NCI-H1930 (cell line): ENCODE data around the gene BCAP31.
A peak's percentile ranks its signal among the peaks of the same experiment; 100 is the strongest.

Source experiments
- DNase-seq, 2 experiments: peaks; one replicate each; lab custom pipeline; 2025; lab: John Stamatoyannopoulos, UW

The BCAP31 gene

DNA sequence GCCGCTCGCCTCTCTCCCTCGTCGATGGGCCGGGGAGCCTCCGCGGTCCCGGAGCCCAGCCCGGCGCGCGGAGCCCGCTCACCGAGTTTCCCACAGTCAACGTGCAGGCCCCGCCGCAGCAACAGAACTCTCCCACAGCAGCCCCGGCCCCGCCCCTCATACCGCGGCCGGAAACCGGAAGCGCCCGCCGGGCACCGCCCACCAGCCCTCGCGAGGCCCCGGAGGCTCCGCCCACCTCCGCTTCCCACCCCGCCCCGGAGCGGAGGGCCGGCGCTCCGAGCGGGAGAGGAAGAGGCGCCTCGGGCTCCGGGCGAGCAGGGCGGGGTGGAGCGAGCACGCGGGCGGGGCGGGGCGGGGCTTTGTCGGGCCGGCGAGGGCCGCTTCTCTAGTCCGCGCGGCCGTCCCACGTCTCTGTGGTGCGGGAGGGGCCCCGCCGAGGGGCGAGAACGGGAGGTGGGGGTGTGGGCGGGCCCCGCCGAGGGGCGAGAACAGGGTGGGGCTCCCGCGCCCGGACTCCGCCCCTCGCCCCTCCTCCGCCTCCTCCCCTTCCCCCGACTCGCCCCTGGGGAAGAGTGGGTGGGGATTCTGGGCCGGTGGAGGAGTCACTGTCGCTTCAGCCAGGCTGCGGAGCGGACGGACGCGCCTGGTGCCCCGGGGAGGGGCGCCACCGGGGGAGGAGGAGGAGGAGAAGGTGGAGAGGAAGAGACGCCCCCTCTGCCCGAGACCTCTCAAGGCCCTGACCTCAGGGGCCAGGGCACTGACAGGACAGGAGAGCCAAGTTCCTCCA, at the start of gene BCAP31, which contains the start of gene ABCD1:
Gene BCAP31, minus strand, starts transcription at position 136 of the 787 bp plus-strand sequence. CDS start 1,143 bp downstream, outside the sequence.
Gene ABCD1, plus strand, starts transcription at position 605 of the 787 bp plus-strand sequence. CDS start 411 bp downstream, outside the sequence.
- peak; percentile 92 to 93 for DNase-seq

DNA sequence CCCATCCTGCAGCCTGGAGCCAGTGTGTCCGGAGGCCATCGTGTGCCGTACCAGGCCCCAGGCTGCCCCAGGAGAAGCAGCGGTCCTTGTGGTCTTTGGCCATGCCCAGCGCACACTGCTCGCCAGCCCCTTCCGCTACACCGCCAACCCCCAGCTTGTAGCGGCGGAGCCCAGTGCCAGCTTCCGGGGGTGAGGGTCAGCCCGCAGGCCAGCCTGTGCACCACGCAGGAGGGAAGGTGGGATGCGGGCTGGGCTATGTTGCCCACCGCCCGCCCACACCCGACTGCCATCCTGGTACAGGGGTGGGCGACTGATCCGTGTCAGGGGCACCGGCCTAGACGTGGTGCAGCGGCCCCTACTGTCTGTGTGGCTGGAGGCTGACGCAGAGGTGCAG, 49.0 kb upstream of the BCAP31 start:
- no peak for DNase-seq

DNA sequence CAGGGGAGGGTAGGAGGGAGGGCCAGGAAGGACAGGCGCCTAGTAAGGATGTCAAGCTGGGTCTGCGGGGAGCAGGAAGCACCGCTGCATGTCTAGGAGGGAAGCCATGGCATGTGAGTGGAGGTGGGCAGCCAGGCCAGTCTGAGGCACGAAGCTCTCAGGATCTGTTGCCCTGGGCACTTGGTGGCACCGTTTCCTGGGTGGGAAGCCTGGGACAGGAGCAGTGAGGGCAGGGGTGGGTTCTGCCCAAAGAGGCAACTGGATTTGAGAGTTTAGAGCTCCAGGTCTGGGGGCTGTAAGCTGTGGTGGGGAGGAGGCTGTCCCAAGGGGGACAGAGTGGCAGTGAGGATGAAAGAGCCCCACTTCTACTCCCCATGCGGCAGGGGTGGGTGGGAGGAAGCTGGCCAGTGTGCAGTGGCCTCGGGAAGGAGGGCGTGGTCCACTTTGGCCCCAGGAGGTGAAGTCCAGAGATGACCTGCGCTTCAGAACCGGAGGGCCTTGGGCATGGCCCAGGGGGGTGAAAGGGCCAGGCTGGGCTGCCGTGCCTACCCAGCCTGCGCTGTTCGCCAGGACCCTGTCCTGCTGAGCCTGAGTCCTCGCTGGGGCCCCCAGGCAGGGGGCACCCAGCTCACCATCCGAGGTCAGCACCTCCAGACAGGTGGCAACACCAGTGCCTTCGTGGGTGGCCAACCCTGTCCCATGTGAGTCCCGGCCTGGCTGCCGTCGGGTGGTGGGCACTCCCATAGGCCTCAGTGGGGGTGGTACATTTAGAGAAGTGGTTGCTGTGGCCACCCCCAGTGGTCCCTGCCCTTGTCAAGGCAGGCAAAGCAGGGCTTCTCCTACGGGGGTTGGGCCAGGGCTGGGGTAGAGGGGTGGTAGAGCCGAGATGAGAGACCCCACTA, 48.4 kb upstream of the BCAP31 start:
- no peak for DNase-seq

DNA sequence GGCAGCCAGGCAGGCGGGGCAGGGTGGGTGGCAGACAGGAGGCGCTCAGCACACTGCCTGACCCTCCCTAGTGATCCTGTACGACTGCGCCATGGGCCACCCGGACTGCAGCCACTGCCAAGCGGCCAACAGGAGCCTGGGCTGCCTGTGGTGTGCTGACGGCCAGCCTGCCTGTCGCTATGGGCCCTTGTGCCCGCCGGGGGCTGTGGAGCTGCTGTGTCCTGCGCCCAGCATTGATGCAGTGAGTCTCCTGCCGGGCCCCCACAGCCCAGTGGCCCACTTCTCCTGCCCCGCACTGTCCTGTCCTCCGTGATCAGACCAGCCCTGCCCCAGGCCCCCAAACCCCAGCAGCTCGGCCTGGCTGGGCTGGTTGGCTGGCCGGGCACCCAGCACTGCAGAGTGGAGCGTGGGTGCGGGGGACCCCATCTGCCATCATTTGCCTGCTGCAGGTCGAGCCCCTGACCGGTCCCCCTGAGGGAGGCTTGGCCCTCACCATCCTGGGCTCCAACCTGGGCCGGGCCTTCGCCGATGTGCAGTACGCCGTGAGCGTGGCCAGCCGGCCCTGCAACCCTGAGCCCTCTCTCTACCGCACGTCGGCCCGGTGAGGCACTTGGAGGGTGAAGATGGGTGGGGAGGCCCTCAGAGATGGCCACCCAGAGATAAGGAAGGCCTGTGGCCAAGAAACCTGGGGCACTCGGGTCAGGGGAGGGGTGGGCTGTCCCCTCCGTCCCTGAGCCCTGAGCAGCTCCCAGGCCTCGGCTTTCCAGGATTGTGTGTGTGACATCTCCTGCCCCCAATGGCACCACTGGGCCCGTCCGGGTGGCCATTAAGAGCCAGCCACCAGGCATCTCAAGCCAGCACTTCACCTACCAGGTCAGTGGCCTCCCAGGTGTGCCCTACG, 47.5 kb upstream of the BCAP31 start:
- DNase-seq = no peak

DNA sequence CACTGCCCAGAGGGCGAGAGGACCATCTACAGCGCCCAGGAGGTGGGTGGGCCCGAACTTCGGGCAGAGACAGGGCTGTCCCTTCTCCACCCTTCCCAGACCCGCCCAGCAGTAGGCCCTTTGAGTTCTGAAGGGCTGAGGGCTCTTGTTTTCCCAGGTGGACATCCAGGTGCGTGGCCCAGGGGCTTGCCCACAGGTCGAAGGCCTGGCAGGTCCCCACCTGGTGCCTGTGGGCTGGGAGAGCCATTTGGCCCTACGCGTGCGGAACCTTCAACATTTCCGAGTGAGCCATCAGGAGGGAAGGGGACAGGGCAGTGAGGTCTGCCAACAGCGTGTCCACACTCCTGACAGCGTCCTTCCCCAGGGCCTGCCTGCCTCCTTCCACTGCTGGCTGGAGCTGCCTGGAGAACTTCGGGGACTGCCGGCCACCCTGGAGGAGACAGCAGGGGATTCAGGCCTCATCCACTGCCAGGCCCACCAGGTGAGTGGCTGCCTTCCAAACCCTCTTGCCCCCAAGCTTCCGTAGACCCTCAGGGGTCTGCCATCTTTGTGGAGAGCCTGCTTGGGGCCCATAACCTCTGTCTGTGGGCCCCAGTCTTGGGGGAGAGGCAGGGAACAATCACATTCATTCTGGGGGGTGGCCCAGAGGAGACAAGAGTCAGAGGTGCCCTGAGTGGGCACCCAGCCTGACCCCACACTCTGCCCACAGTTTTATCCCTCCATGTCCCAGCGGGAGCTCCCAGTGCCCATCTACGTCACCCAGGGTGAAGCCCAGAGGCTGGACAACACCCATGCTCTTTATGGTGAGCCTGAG, 46.6 kb upstream of the BCAP31 start:
- DNase-seq = no peak

DNA sequence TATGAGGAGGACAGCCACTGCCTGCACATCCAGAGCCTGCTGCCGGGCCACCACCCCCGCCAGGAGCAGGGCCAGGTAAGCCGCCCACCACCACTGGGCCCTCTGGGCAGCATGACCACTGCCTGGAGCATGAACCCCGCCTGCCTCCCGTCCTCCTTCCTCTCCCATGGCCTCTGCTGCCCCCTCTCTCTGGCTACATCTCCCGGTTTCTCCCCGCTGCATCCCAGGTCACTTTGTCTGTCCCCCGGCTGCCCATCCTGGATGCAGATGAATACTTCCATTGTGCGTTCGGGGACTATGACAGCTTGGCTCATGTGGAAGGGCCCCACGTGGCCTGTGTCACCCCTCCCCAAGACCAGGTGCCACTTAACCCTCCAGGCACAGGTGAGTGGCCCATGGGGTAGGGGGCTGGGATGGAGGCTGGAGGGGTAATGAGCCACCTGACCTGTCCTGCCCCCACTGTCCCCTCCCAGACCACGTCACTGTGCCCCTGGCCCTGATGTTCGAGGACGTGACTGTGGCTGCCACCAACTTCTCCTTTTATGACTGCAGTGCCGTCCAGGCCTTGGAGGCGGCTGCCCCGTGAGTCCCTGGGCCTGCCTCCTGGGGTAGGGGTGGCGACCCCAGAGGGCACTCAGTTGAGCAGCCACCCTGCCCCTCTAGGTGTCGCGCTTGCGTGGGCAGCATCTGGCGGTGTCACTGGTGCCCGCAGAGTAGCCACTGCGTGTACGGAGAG, 45.8 kb upstream of the BCAP31 start:
- DNase-seq = no peak

DNA sequence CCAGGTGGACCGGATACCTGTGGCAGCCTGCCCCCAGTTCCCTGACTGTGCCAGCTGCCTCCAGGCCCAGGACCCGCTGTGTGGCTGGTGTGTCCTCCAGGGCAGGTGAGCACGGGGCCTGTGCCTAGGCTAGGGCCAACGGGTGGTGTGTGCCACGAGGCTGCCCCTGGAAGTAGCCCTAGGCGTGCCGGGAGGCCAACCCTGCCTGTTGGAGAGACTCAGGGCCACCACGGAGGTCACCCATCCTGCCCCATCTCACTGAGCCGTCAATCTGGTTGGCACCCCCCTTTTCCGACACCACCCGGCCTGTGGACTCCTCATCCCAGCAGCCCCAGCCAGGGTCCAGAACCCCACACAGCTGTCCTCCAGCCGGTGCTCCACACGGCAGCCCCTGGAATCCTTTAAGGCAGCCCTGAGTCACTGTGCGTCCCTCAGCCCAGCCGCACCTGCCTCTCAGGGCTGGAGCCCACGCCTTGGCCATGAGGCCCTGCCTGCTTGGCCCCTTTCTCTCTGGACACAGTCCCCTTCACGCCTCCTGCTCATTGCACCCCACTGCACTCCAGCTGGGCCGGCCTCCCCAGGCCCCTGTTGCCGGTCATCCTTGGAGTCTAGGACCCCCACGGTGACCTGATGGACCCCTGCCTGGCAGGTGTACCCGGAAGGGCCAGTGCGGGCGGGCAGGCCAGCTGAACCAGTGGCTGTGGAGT, 45.1 kb upstream of the BCAP31 start:
- DNase-seq = no peak

DNA sequence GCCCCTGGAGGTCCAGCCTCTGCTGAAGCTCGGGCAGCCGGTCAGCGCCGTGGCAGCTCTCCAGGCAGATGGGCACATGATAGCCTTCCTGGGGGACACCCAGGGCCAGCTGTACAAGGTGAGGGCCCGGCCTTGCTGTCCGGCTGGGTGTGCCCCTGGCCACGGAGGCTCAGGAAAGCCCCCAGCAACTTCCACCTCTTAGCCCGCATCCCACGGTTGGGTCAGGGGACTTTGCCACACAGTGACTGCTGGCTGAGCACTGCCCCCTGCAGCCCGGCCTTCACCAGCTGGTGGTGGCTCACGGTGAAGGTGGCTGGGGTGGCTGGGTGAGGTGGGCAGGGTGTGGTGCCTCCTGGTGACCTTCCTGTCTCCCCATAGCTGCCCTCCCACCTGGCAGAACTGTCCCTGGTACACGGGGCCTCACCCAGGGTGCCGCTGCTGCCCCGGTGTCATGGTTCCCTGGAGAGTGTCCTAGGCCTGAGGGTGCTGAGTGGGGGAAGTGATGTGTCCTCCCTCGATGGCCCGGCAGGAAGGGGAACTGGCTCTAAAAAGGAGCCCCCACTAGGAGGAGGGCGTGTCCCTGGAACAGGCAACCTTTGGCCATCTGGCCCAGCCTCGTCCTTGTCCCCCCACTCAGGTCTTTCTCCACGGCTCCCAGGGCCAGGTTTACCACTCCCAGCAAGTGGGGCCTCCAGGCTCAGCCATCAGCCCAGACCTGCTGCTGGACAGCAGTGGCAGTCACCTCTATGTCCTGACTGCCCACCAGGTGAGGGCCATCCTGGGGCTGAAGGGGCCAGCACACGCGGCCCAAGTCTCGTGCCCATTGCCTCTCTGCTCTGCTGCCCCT, 44.3 kb upstream of the BCAP31 start:
- no peak for DNase-seq

DNA sequence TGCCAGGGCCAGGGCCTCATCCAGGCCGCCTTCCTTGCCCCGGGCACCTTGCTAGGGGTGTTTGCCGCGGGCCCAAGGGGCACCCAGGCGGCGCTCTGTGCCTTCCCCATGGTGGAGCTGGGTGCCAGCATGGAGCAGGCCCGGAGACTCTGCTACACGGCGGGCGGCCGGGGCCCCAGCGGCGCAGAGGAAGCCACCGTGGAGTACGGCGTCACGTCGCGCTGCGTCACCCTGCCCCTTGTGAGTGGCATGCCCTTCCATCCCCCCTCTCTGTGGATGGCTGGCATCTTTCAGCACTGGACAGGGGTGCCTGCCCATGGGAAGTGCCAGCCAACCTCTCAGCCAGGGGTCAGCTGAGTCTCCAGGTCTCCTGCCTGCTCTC, 43.5 kb upstream of the BCAP31 start:
- no peak for DNase-seq

DNA sequence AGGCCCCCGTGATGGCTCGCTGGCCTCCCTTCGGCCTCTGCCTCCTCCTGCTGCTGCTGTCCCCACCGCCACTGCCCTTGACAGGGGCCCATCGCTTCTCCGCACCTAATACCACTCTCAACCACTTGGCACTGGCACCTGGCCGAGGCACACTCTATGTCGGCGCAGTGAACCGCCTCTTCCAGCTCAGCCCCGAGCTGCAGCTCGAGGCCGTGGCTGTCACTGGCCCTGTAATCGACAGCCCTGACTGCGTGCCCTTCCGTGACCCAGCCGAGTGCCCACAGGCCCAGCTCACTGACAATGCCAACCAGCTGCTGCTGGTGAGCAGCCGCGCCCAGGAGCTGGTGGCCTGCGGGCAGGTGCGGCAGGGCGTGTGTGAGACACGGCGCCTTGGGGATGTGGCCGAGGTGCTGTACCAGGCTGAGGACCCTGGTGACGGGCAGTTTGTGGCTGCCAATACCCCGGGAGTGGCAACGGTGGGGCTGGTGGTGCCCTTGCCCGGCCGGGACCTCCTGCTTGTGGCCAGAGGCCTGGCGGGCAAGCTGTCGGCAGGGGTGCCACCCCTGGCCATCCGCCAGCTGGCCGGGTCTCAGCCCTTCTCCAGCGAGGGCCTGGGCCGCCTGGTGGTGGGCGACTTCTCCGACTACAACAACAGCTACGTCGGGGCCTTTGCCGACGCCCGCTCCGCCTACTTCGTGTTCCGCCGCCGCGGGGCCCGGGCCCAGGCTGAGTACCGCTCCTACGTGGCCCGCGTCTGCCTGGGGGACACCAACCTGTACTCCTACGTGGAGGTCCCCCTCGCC, 42.9 kb upstream of the BCAP31 start:
- DNase-seq = no peak

DNA sequence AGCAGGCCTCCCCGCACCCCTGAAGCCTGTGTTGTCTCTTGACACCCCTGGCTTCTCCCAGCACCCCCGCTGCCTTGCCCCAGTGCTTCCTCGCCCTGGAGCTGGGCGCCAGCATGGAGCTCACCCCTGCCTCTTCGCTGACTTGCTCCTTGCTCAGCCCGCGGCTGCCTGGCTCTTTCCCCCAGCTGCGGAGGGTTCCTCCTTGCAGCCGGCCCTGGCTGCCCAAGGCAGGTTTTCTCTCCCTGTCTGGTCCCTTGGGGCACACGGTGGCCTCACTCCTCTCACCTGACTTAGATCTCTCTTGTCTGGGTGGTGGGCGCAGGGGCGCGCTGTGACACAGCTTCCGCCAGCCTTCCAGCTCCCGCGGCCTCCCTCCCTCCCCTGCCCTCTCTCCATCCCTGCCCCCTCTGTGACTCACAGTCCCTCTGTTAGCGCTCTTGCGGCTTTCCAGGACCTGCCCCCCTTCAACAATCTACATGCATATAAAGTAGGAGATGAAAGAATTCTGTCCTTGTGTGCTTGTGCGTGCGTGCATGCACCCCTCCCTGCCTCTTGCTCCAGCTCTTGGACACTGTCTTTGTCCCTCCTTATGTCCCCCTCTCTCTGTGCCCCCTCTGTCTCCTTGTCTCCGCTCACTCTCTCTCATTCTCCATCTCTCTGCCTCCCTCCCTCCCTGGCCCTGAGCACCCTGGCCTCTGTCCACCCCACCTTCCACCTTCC, 42.1 kb upstream of the BCAP31 start:
- DNase-seq = no peak

DNA sequence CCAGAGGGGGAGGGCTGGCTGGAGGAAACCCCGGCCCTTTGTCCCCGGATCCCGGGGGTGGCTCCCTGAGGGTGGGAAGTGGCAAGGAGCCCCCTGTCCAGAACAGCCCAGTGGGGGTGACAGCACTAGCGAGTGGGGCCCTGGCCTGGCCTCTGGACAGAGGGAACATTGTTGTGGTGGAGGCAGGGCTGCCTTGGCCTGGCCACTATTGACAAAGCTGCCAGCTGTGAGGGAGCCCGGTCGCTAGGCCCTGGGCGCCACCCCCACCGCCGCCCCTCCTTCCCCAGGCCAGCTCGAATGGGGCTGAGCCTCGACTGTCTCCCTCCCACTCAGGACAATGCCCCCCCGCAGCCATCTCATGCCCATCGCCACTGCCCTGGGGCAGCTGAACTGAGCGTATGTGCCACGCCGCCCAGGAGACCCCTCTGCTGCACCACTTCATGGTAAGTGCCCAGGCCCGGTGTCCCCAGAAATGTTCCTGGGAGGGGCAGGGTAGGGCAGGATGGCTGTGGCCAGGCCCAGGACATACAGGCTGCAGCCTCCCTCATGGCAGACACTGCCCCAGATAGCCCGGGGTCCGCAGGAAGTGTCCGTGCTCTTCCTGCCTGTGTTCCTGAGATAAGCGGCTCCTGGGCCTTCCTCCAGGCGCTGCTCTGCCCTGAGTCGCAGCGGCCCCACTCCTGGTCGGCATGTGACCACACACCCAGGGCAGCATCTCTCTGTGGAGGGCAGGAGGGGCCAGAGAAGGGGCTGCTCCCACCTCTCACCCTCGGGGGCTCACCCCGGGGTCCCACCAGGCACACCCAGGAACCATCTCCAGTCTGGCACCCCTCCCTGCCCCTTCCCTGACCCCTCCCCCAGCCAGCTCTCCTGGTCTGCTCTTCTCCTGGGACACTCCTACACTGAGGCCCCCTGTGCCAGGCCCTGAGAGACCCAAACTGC, 41.2 kb upstream of the BCAP31 start:
- DNase-seq = no peak

DNA sequence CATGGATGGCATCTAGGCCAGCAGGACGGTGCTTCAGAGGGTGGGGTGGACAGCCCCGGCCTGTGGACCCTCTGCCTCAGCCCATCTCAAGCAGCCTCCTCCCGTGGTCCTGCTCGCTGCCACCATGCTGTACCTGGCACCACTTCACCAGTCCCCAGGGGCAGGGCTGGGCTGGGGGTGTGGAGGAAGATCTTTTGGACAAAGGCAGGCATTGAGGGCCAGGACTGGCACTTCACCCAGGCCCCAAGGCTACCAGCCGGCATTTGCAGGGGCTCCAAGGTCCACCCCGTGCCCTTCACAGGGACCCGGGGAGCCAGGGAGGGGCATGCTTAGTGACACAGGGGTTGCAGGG, 40.6 kb upstream of the BCAP31 start:
- no peak for DNase-seq

DNA sequence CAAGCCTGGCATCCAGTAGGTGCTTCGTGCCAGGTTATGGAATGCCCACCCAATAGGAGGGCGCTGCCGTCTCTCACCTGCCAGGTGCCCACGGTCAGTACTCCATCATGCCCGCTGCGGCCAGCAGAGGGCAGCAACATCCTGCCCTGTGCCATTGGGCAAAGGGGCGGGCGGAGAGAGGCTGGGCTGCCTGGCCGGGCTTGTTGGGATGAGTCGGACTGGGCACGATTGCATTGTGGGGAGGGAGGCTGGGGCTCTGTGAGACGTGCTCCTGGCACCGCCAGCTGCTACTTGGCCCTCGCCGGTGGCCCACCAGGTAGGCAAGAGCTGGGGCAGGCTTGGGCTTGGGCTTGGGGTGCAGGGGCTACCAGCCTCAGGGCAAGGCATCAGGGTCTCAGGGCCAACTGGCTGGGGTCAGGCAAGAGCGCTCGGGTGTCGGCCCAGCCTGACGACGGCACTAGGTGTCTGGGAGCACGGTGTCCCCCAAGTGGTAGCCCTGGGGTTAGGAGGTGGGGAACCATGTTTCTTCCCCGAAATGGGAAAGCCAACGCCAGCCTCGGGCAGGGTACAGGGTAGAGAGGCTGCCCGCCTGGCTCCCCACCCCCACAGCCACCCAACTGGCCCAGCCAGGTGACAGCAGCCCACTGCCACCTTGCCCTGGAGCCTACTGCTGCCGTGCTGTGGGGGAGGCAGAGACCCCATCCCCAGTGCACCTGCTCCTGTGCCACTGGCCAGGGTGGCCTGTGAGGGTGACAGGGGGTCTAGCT, 40.0 kb upstream of the BCAP31 start, which contains the start of gene PLXNB3:
Gene PLXNB3, plus strand, starts transcription at position 261 of the 767 bp plus-strand sequence. CDS start 1,287 bp downstream, outside the sequence.
- DNase-seq = peak; percentile 53 to 54

DNA sequence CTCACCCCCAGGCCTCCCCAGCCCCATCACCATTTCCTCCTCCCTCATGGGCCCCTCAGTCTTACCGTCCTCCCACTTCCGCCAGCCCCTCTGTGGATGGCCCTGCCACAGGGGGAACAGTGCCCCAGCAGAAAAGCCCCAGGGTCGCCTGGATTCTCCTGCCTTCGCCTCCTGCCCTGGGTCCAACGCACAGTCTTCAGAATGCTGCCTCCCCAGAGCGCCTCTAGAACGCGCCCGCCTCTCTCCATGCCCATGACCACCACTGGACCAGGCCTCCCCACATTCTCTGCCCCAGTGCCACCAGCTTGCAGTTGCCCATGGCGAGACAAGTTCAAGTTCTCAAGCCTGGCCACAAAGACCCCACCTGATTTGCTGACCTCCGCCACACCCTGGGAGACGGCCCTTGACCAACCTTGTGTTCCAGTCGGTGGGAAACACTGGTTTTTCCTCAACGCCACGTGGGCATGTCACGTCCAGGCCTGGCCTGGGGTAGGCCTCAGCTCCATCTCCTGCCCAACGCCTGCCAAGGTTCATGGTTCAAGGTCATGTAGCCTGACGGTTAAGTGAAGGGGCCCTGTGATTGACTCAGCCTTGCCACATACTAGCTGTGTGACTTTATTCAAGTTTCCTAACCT, 39.2 kb upstream of the BCAP31 start:
- DNase-seq = no peak
